GM23248 (cell line): Measurements from ENCODE around the gene TK1. TPM values are rescaled to one million over a fixed set of nuclear protein-coding genes. Genes with fewer than 3 reads are reported as not detected.

ENCODE experiments used
- DNase-seq: peaks from one replicate; pipeline ENCODE4 v3.0.0-alpha.2; 2015
- H2AFZ ChIP-seq: fragments of 200-600 bp; sonication (generic); 2 replicates; pipeline ENCODE4 v1.6.1; 2016; ENCODE audit warnings: antibody characterized with exemption
- H3F3A ChIP-seq: fragments of 200-600 bp; sonication (generic); 2 replicates; pipeline ENCODE4 v1.6.1; 2016; ENCODE audit warnings: mild to moderate bottlenecking, antibody characterized with exemption, mixed run types; ENCODE audit not compliant: insufficient read depth
- H3K27ac ChIP-seq: fragments of 200-600 bp; sonication (generic); 2 replicates; pipeline ENCODE4 v1.5.1; 2016; ENCODE audit warnings: mild to moderate bottlenecking
- H3K27me3 ChIP-seq: fragments of 200-600 bp; sonication (generic); replicated peaks from 2 replicates; pipeline ENCODE4 v1.6.1; 2016; ENCODE audit warnings: mild to moderate bottlenecking; ENCODE audit not compliant: insufficient read depth
- H3K36me3 ChIP-seq: fragments of 200-600 bp; sonication (generic); 2 replicates; pipeline ENCODE4 v1.6.1; 2016; ENCODE audit warnings: low read depth, mild to moderate bottlenecking
- H3K4me1 ChIP-seq: fragments of 200-600 bp; sonication (generic); 2 replicates; pipeline ENCODE4 v1.6.1; 2016; ENCODE audit warnings: mild to moderate bottlenecking; ENCODE audit not compliant: insufficient read depth
- H3K4me2 ChIP-seq: fragments of 200-600 bp; sonication (generic); one replicate; pipeline ENCODE4 v1.6.1; 2016; ENCODE audit warnings: mild to moderate bottlenecking; ENCODE audit not compliant: unreplicated experiment
- H3K4me3 ChIP-seq: fragments of 200-600 bp; sonication (generic); 2 replicates; pipeline ENCODE4 v1.5.1; 2016; ENCODE audit warnings: mild to moderate bottlenecking
- H3K79me2 ChIP-seq: fragments of 200-600 bp; sonication (generic); 2 replicates; pipeline ENCODE4 v1.6.1; 2016; ENCODE audit warnings: mild to moderate bottlenecking; ENCODE audit not compliant: insufficient read depth
- H3K9ac ChIP-seq: fragments of 200-600 bp; sonication (generic); 2 replicates; pipeline ENCODE4 v1.6.1; 2016; ENCODE audit warnings: mild to moderate bottlenecking
- H3K9me2 ChIP-seq: fragments of 200-600 bp; sonication (generic); 2 replicates; pipeline ENCODE4 v1.6.1; 2016; ENCODE audit warnings: mixed run types, mild to moderate bottlenecking, moderate library complexity; ENCODE audit not compliant: insufficient read depth
- H3K9me3 ChIP-seq: fragments of 200-600 bp; sonication (generic); one replicate; pipeline ENCODE4 v1.6.1; 2017; ENCODE audit warnings: low read depth
- H4K20me1 ChIP-seq: fragments of 200-600 bp; sonication (generic); 2 replicates; pipeline ENCODE4 v1.6.0; 2016; ENCODE audit not compliant: insufficient read depth
- EZH2 ChIP-seq: fragments of 200-600 bp; sonication (generic); IDR thresholded peaks from 2 replicates; pipeline ENCODE4 v1.6.1; 2018; ENCODE audit warnings: antibody characterized with exemption, mild to moderate bottlenecking; ENCODE audit not compliant: insufficient read depth, poor library complexity, severe bottlenecking
- EZH2phosphoT487 ChIP-seq: fragments of 200-600 bp; sonication (generic); IDR thresholded peaks from 2 replicates; pipeline ENCODE4 v1.6.1; 2018; ENCODE audit warnings: antibody characterized with exemption, moderate library complexity, mild to moderate bottlenecking, low read depth; ENCODE audit not compliant: insufficient read depth
- WGBS, 2 experiments: methylation state at CpG; one replicate each; pipeline ENCODE4 v1.1.6; 2015 to 2017; ENCODE audit warnings: low lambda C conversion rate in 2 of 2, low coverage in 1 of 2; ENCODE audit errors: missing lambda C conversion rate in 2 of 2; 5-methylcytosine and 5-hydroxymethylcytosine counted together
- in situ Hi-C: fragments of 300-500 bp; cut with MboI; formaldehyde crosslinking; loops from 2 replicates; pipeline ENCODE4 v1.15.0; 2020
- polyA plus RNA-seq: library from polyadenylated mRNA; unstranded; fragments of >200 nt; fragmentation: Nextera tagmentation; extraction: Ambion mirVana; gene quantifications from 2 replicates; pipeline ENCODE4 v1.2.1, GENCODE V29; 2016
- total RNA-seq: library from RNA; depleted of rRNA; stranded (reverse); fragments of >200 nt; shearing (Covaris generic); gene quantifications from 2 replicates; pipeline ENCODE4 v1.2.3, GENCODE V29; 2014

Gene TK1
- total and polyA plus RNA-seq, 2 experiments from 2014 or later, result 79.4 to 84.5 TPM

DNA sequence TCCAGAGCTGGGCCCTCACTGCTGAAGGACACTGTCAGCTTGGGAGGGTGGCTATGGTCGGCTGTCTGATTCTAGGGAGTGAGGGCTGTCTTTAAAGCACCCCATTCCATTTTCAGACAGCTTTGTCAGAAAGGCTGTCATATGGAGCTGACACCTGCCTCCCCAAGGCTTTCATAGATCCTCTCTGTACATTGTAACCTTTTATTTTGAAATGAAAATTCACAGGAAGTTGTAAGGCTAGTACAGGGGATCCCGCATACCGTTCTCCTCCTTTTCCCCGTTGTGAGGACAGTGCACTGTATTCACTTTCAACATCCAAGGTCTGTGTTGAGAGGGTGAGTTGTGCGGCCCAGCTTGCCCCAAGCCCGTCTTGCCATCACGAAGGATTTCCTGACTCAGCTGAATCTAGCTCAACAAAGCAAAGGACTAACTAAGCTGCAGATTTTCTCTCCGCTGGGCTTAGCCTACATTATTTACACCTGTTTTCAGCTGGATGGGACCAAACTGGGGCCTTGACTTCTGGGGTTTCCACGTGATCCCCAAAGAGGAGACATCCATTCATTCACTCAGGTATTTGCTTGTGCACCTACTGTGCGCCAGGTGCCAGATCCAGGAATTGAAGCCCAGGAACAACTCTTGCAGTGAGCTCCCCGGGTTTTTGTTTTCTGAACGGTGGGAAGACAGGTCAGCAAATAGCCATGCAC is 39.4 kb upstream of the TK1 start:
- DNase-seq, result no peak
- no peak for TF ChIP-seq EZH2phosphoT487
- no peak for TF ChIP-seq EZH2
- H3K4me1 ChIP-seq, result no peaks in the 10 kb centered on the region
- no peaks in the 10 kb centered on the region for H3K9me3 ChIP-seq
- H3K9ac ChIP-seq, result no peak overlapping the region
- no peaks in the 10 kb centered on the region for H3K9me2 ChIP-seq
- H3K36me3 ChIP-seq, result no peaks in the 10 kb centered on the region
- WGBS, 2 experiments, result 65 to 68% methylated on average over 12 of the region's 12 CpGs
- H3K79me2 ChIP-seq, result no peaks in the 10 kb centered on the region
- H3K4me3 ChIP-seq, result no peak overlapping the region
- H3K4me2 ChIP-seq, result no peak overlapping the region
- H3F3A ChIP-seq, result no peaks in the 10 kb centered on the region
- no peak overlapping the region for H3K27ac ChIP-seq
- no peaks in the 10 kb centered on the region for H4K20me1 ChIP-seq
- in situ Hi-C loops, result no loop called here
- peaks cover 12% of the 10 kb centered on the region for H3K27me3 ChIP-seq
- H2AFZ ChIP-seq, result no peak overlapping the region

DNA sequence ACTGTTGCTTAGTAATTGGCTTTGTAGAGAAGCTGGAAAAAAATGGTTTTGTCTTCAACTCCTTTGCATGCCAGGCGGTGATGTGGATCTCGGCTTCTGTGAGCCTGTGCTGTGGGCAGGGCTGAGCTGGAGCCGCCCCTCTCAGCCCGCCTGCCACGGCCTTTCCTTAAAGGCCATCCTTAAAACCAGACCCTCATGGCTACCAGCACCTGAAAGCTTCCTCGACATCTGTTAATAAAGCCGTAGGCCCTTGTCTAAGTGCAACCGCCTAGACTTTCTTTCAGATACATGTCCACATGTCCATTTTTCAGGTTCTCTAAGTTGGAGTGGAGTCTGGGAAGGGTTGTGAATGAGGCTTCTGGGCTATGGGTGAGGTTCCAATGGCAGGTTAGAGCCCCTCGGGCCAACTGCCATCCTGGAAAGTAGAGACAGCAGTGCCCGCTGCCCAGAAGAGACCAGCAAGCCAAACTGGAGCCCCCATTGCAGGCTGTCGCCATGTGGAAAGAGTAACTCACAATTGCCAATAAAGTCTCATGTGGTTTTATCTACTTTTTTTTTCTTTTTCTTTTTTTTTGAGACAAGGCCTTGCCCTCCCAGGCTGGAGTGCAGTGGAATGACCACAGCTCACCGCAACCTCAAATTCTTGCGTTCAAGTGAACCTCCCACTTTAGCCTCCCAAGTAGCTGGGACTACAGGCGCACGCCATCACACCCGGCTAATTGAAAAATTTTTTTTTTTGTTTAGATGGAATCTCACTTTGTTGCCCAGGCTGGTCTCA is 38.4 kb upstream of the TK1 start:
- no peaks in the 10 kb centered on the region for H3K4me1 ChIP-seq
- H3K9ac ChIP-seq, result no peak overlapping the region
- H3K27me3 ChIP-seq, result peaks cover 2% of the 10 kb centered on the region; the same call in 1 of the 2 replicates
- H3K36me3 ChIP-seq, result no peaks in the 10 kb centered on the region
- DNase-seq, result no peak
- no peaks in the 10 kb centered on the region for H3K9me2 ChIP-seq
- H3K27ac ChIP-seq, result no peak overlapping the region
- H3K4me2 ChIP-seq, result no peak overlapping the region
- H2AFZ ChIP-seq, result no peak overlapping the region
- WGBS, 2 experiments, result 95% methylated on average over 16 of the region's 16 CpGs
- in situ Hi-C loops, result no loop called here
- TF ChIP-seq EZH2phosphoT487, result no peak
- no peak for TF ChIP-seq EZH2
- H3K79me2 ChIP-seq, result no peaks in the 10 kb centered on the region
- H3K9me3 ChIP-seq, result no peaks in the 10 kb centered on the region
- H3F3A ChIP-seq, result no peaks in the 10 kb centered on the region
- no peaks in the 10 kb centered on the region for H4K20me1 ChIP-seq
- H3K4me3 ChIP-seq, result no peak overlapping the region

DNA sequence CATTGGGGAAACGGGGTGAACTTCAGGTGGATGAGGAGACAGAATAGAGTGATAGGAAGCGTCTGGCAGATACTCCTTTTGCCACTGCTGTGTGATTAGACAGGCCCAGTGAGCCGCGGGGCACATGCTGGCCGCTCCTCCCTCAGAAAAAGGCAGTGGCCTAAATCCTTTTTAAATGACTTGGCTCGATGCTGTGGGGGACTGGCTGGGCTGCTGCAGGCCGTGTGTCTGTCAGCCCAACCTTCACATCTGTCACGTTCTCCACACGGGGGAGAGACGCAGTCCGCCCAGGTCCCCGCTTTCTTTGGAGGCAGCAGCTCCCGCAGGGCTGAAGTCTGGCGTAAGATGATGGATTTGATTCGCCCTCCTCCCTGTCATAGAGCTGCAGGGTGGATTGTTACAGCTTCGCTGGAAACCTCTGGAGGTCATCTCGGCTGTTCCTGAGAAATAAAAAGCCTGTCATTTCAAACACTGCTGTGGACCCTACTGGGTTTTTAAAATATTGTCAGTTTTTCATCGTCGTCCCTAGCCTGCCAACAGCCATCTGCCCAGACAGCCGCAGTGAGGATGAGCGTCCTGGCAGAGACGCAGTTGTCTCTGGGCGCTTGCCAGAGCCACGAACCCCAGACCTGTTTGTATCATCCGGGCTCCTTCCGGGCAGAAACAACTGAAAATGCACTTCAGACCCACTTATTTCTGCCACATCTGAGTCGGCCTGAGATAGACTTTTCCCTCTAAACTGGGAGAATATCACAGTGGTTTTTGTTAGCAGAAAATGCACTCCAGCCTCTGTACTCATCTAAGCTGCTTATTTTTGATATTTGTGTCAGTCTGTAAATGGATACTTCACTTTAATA is 37.6 kb upstream of the TK1 start:
- H3K9ac ChIP-seq, result no peak overlapping the region
- H3K4me3 ChIP-seq, result no peak overlapping the region
- H2AFZ ChIP-seq, result no peak overlapping the region
- H3K4me1 ChIP-seq, result no peaks in the 10 kb centered on the region
- H3K27ac ChIP-seq, result no peak overlapping the region
- no peaks in the 10 kb centered on the region for H4K20me1 ChIP-seq
- H3K27me3 ChIP-seq, result no peaks in the 10 kb centered on the region
- TF ChIP-seq EZH2phosphoT487 (no peak), EZH2 (no peak)
- H3K79me2 ChIP-seq, result 0 out of 2 replicates have a peak, but pooled peaks cover 4% of the 10 kb centered on the region
- no peak overlapping the region for H3K4me2 ChIP-seq
- WGBS, 2 experiments, result 91 to 94% methylated on average over 27 of the region's 27 CpGs
- H3K9me3 ChIP-seq, result no peaks in the 10 kb centered on the region
- in situ Hi-C loops, result no loop called here
- DNase-seq, result no peak
- H3K9me2 ChIP-seq, result no peaks in the 10 kb centered on the region
- no peaks in the 10 kb centered on the region for H3K36me3 ChIP-seq
- H3F3A ChIP-seq, result no peaks in the 10 kb centered on the region

DNA sequence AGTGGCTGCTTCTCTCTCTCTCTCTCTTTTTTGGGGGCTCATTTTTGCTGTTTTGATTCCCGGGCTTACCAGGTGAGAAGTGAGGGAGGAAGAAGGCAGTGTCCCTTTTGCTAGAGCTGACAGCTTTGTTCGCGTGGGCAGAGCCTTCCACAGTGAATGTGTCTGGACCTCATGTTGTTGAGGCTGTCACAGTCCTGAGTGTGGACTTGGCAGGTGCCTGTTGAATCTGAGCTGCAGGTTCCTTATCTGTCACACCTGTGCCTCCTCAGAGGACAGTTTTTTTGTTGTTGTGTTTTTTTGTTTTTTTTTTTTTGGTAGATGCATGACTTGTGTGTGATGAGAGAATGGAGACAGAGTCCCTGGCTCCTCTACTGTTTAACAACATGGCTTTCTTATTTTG is 36.9 kb upstream of the TK1 start:
- TF ChIP-seq EZH2phosphoT487 (no peak), EZH2 (no peak)
- Histone ChIP-seq H3K4me2 (no peak overlapping the region), H3K27me3 (no peaks in the 10 kb centered on the region), H3K9me2 (no peaks in the 10 kb centered on the region), H3K9ac (no peak overlapping the region), H3K9me3 (no peaks in the 10 kb centered on the region), H4K20me1 (no peaks in the 10 kb centered on the region), H3K4me3 (no peak overlapping the region), H3K27ac (no peak overlapping the region), H2AFZ (no peak overlapping the region), H3K79me2 (0 out of 2 replicates have a peak, but pooled peaks cover 9% of the 10 kb centered on the region), H3F3A (no peaks in the 10 kb centered on the region), H3K4me1 (no peaks in the 10 kb centered on the region), H3K36me3 (no peaks in the 10 kb centered on the region)
- DNase-seq, result no peak
- WGBS, 2 experiments, result 97 to 98% methylated on average over 3 of the region's 3 CpGs
- in situ Hi-C loops, result no loop called here
